ENCODE measurements around the gene SND1. TPM values are rescaled to one million over a fixed set of nuclear protein-coding genes. Genes with fewer than 3 reads are reported as not detected.

The SND1 gene
- total and polyA plus RNA-seq, 2 donors (not counting 1 experiment from before 2014, with no cell fraction given): 44.4 to 165 TPM

DNA sequence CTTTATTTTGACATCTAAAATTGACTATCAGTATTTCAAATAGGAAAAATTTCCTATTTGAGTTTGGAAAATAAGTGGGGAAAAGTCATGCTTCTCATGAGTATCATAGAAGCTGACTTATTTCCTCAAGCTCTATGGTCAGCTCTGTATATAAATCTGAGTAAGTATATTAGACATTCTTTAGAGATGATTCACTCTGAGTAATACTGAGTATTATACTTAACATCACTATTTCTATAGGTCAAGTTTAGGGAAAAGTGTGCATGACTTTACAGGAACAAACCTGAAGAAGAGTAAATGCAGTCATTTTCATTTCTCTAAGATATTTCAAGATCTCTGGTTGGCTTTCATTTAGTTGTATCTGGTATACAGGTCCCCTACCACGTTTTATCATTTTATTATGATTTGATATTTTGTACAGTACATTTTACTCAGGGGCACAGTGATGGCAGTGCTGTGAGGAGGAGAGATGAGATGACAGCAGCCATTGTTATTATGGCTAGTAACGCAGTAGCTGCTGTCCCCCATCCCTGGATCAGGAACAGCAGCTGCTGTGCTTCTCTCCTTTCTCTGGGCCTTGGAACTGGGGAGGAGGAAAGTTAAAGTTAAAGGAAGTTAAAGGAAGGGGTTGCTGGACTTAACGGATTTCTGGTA lies 15.2 kb downstream of the SND1 start:
- Histone ChIP-seq H3K9ac (ENCODE audit: low read length) (no peak overlapping the region), H3K4me1 (ENCODE audit: control insufficient read depth in 2 of 2, insufficient read depth in 2 of 2, low read length in 2 of 2) (no peaks in the 10 kb centered on the region), H3K36me3 (replicated peaks in 1 of 2; ENCODE audit: control extremely low read depth in 1 of 2, control insufficient read depth in 1 of 2, extremely low read depth in 1 of 2, insufficient read depth in 2 of 2, low read length in 1 of 2) (peaks cover 0 to 14% of the 10 kb centered on the region in 2 experiments), H3K4me3 (ENCODE audit: control extremely low read depth in 1 of 5, extremely low read depth in 1 of 5, insufficient read depth in 1 of 5, low read depth in 2 of 5, low read length in 4 of 5) (no peak overlapping the region), H4K20me1 (ENCODE audit: control insufficient read depth, insufficient read depth, low read length, poor library complexity, severe bottlenecking) (peaks cover 69% of the 10 kb centered on the region), H3K27ac (ENCODE audit: low read length in 2 of 2) (no peak overlapping the region), H3K4me2 (replicated peaks; ENCODE audit: low read depth, low read length, poor library complexity, severe bottlenecking) (no peak overlapping the region), H3K79me2 (ENCODE audit: control insufficient read depth, insufficient read depth, low read length) (peaks cover 95% of the 10 kb centered on the region), H3K9me3 (ENCODE audit: control extremely low read depth in 1 of 3, control insufficient read depth in 2 of 3, insufficient read depth in 1 of 3, low read length in 2 of 3) (no peaks in the 10 kb centered on the region), H2AFZ (ENCODE audit: insufficient read depth, low read depth, low read length, poor library complexity, severe bottlenecking) (no peak overlapping the region), H3K27me3 (replicated peaks in 1 of 4; ENCODE audit: control extremely low read depth in 1 of 4, control insufficient read depth in 3 of 4, insufficient read depth in 4 of 4, low read length in 3 of 4) (no peaks in the 10 kb centered on the region)
- CTCF ChIA-PET: no interaction called here
- Mint-ChIP-seq H3K27me3 (no peaks in the 10 kb centered on the region), H3K27ac (no peak overlapping the region), H3K4me1 (peaks cover 28% of the 10 kb centered on the region), H3K4me3 (no peak overlapping the region), H3K9me3 (ENCODE audit: insufficient read depth) (no peaks in the 10 kb centered on the region)
- DNase-seq (no peak), ATAC-seq (ENCODE audit: low read depth) (no peak)
- TF ChIP-seq, protein P1, sequence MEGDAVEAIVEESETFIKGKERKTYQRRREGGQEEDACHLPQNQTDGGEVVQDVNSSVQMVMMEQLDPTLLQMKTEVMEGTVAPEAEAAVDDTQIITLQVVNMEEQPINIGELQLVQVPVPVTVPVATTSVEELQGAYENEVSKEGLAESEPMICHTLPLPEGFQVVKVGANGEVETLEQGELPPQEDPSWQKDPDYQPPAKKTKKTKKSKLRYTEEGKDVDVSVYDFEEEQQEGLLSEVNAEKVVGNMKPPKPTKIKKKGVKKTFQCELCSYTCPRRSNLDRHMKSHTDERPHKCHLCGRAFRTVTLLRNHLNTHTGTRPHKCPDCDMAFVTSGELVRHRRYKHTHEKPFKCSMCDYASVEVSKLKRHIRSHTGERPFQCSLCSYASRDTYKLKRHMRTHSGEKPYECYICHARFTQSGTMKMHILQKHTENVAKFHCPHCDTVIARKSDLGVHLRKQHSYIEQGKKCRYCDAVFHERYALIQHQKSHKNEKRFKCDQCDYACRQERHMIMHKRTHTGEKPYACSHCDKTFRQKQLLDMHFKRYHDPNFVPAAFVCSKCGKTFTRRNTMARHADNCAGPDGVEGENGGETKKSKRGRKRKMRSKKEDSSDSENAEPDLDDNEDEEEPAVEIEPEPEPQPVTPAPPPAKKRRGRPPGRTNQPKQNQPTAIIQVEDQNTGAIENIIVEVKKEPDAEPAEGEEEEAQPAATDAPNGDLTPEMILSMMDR (IDR thresholded peaks at IDR 0.05): no peak
- no peak for TF ChIP-seq EZH2 (IDR thresholded peaks at IDR 0.05; ENCODE audit: borderline replicate concordance, insufficient read depth, low read depth, low read length, poor library complexity, severe bottlenecking)
- intact Hi-C loops (cut with micrococcal nuclease): no loop called here
- POLR2A ChIA-PET: no interaction called here
- WGBS (ENCODE audit: insufficient coverage): 85% methylated on average over 1 of the region's 3 CpGs

DNA sequence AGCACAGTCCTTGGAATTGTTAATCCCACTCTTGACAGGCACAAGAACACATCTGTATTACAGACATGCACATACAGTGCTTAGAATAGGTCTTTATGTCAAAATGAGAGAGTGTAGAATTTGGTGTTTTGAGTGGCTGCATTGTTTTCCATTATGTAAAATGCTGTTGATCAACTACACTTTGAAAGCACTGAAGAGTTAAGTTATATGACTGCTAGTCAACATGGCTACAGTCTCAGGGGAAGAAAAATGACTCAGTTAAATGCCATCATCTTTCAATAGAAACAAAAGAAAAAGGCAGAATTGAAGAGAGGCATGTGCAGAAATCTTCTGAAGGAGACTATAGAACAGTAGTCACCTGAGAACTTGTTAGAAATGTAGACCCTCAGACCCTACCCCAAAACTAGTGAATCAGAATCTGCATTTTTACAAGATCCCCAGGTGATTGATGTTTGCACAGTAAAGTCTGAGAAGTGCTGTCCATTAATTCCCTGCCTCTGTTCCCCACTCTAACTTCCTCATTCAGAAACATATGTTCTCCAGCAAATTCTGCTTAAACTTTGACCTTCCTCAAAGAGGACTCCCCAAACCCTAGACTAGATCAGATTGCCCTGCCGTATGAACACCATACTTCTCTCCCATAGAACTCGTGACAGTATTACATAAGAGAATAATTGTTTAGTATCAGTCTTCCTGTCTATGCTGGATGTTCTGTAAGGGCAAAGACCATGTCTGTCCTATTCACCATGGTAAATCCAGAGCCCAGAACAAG lies 16.0 kb downstream of the SND1 start:
- POLR2A ChIA-PET: no interaction called here
- DNase-seq (no peak), ATAC-seq (ENCODE audit: low read depth) (no peak)
- no peak overlapping the region for H3K27ac Mint-ChIP-seq
- Histone ChIP-seq H3K4me2 (replicated peaks; ENCODE audit: low read depth, low read length, poor library complexity, severe bottlenecking) (no peak overlapping the region), H3K4me3 (ENCODE audit: control extremely low read depth in 1 of 5, extremely low read depth in 1 of 5, insufficient read depth in 1 of 5, low read depth in 2 of 5, low read length in 4 of 5) (no peak overlapping the region), H3K36me3 (replicated peaks in 1 of 2; ENCODE audit: control extremely low read depth in 1 of 2, control insufficient read depth in 1 of 2, extremely low read depth in 1 of 2, insufficient read depth in 2 of 2, low read length in 1 of 2) (peaks cover 0 to 14% of the 10 kb centered on the region in 2 experiments), H3K27ac (ENCODE audit: low read length in 2 of 2) (no peak overlapping the region), H3K4me1 (ENCODE audit: control insufficient read depth in 2 of 2, insufficient read depth in 2 of 2, low read length in 2 of 2) (no peaks in the 10 kb centered on the region), H4K20me1 (ENCODE audit: control insufficient read depth, insufficient read depth, low read length, poor library complexity, severe bottlenecking) (peaks cover 69% of the 10 kb centered on the region), H3K9ac (ENCODE audit: low read length) (no peak overlapping the region), H3K79me2 (ENCODE audit: control insufficient read depth, insufficient read depth, low read length) (peaks cover 93% of the 10 kb centered on the region), H3K27me3 (replicated peaks in 1 of 4; ENCODE audit: control extremely low read depth in 1 of 4, control insufficient read depth in 3 of 4, insufficient read depth in 4 of 4, low read length in 3 of 4) (no peaks in the 10 kb centered on the region), H3K9me3 (ENCODE audit: control extremely low read depth in 1 of 3, control insufficient read depth in 2 of 3, insufficient read depth in 1 of 3, low read length in 2 of 3) (peaks cover 0 to 3% (median 0%) of the 10 kb centered on the region in 3 donors), H2AFZ (ENCODE audit: insufficient read depth, low read depth, low read length, poor library complexity, severe bottlenecking) (no peak overlapping the region)
- H3K4me1 Mint-ChIP-seq: peaks cover 28% of the 10 kb centered on the region
- no peaks in the 10 kb centered on the region for H3K27me3 Mint-ChIP-seq
- H3K9me3 Mint-ChIP-seq (ENCODE audit: insufficient read depth): no peaks in the 10 kb centered on the region
- no CpG with 5 or more reads among the region's 2 CpGs for WGBS (ENCODE audit: insufficient coverage)
- H3K4me3 Mint-ChIP-seq: no peak overlapping the region
- intact Hi-C loops (cut with micrococcal nuclease): no loop called here
- CTCF ChIA-PET: interaction anchor here (0.5 kb wide), 1 partner anchor 679 kb away, joined by 5 read pairs; no protein-coding TSS in a partner anchor
- TF ChIP-seq, protein P1 (IDR thresholded peaks at IDR 0.05): no peak
- TF ChIP-seq EZH2 (IDR thresholded peaks at IDR 0.05; ENCODE audit: borderline replicate concordance, insufficient read depth, low read depth, low read length, poor library complexity, severe bottlenecking): no peak

Measured in B cell (primary cell).